EH (cell line): ENCODE data around the gene TBC1D3L.
"Not testable (repeated sequence)": the region's sequence is repeated elsewhere in the genome, so short reads cannot be mapped to it uniquely, and the experiment has no call there.

Source experiments
- DNase-seq: peaks from one replicate; pipeline ENCODE4 v3.0.0-alpha.2; 2015; ENCODE audit warnings: low read depth

TBC1D3L gene

GRCh38 chr17:37988960-37989359 is at the start of gene TBC1D3L:
TBC1D3L (minus strand) TSS chr17:37989060; CDS start chr17:37987520, 1,540 bp downstream.
- not testable (repeated sequence) for DNase-seq

GRCh38 chr17:38003676-38004075 is 14.8 kb upstream of the TBC1D3L start, which contains the start of gene TBC1D3D:
TBC1D3D (plus strand) TSS chr17:38003976; CDS start chr17:38005561, 1,585 bp downstream.
- DNase-seq = not testable (repeated sequence)
